ENCODE measurements around the gene RAB30. TPM values are rescaled to one million over a fixed set of nuclear protein-coding genes. Genes with fewer than 3 reads are reported as not detected.
"Not testable (repeated sequence)": the region's sequence is repeated elsewhere in the genome, so short reads cannot be mapped to it uniquely, and the experiment has no call there.

The RAB30 gene
- total RNA-seq, 1 donor from 2014 or later, result 12.5 TPM

- no peak overlapping the region for H3K4me3 ChIP-seq
- intact Hi-C loops (cut with DNase I), result no loop called here
Observed at GRCh38 chr11:82976786-82977185, 94.9 kb downstream of the RAB30 start.

GRCh38 chr11:82975882-82976281, 95.8 kb downstream of the RAB30 start:
- H3K4me3 ChIP-seq, result no peak overlapping the region
- H3K9me3 ChIP-seq, result no peaks in the 10 kb centered on the region
- H3K27ac ChIP-seq, result no peak overlapping the region
- DNase-seq, result no peak
- no peaks in the 10 kb centered on the region for H3K36me3 ChIP-seq
- no peaks in the 10 kb centered on the region for H3K4me1 ChIP-seq
- H3K27me3 ChIP-seq, result no peaks in the 10 kb centered on the region
- intact Hi-C loops (cut with DNase I), result no loop called here
- no peak for TF ChIP-seq CTCF (IDR thresholded peaks at IDR 0.05)
- no peak for ATAC-seq

More at GRCh38 chr11:82976786-82977185, 94.9 kb downstream of the RAB30 start:
- ATAC-seq, result no peak
- DNase-seq, result no peak
- no peaks in the 10 kb centered on the region for H3K9me3 ChIP-seq
- TF ChIP-seq CTCF (IDR thresholded peaks at IDR 0.05), result no peak
- no peaks in the 10 kb centered on the region for H3K4me1 ChIP-seq
- no peak overlapping the region for H3K27ac ChIP-seq
- H3K36me3 ChIP-seq, result no peaks in the 10 kb centered on the region
- no peaks in the 10 kb centered on the region for H3K27me3 ChIP-seq

- Histone ChIP-seq H3K27me3 (no peaks in the 10 kb centered on the region), H3K27ac (no peak overlapping the region), H3K36me3 (no peaks in the 10 kb centered on the region), H3K4me1 (no peaks in the 10 kb centered on the region), H3K9me3 (no peaks in the 10 kb centered on the region), H3K4me3 (no peak overlapping the region)
- intact Hi-C loops (cut with DNase I), result no loop called here
- DNase-seq, result no peak
- TF ChIP-seq CTCF (IDR thresholded peaks at IDR 0.05), result no peak
- no peak for ATAC-seq
Observed at GRCh38 chr11:82974851-82975250, 96.8 kb downstream of the RAB30 start.

- Histone ChIP-seq H3K4me3 (no peak overlapping the region), H3K9me3 (no peaks in the 10 kb centered on the region), H3K36me3 (no peaks in the 10 kb centered on the region), H3K4me1 (no peaks in the 10 kb centered on the region), H3K27ac (no peak overlapping the region), H3K27me3 (no peaks in the 10 kb centered on the region)
- no peak for TF ChIP-seq CTCF (IDR thresholded peaks at IDR 0.05)
- no peak for ATAC-seq
- DNase-seq, result no peak
- intact Hi-C loops (cut with DNase I), result no loop called here
Observed at GRCh38 chr11:82974135-82974534, 97.6 kb downstream of the RAB30 start.

- Histone ChIP-seq H3K4me1 (no peaks in the 10 kb centered on the region), H3K36me3 (no peaks in the 10 kb centered on the region), H3K27me3 (no peaks in the 10 kb centered on the region), H3K4me3 (no peak overlapping the region), H3K27ac (no peak overlapping the region), H3K9me3 (no peaks in the 10 kb centered on the region)
- intact Hi-C loops (cut with DNase I), result no loop called here
- ATAC-seq (no peak), DNase-seq (no peak)
- TF ChIP-seq CTCF (IDR thresholded peaks at IDR 0.05), result no peak
Observed at GRCh38 chr11:82972103-82972502, 99.6 kb downstream of the RAB30 start.

- H3K27ac ChIP-seq; H3K27me3 ChIP-seq; H3K9me3 ChIP-seq; DNase-seq; H3K36me3 ChIP-seq; ATAC-seq; H3K4me3 ChIP-seq; H3K4me1 ChIP-seq; intact Hi-C loops (cut with DNase I): not testable (repeated sequence)
Observed at GRCh38 chr11:82971519-82971946, 100.2 kb downstream of the RAB30 start.

- H3K9me3 ChIP-seq; ATAC-seq; H3K27ac ChIP-seq; H3K27me3 ChIP-seq; H3K4me3 ChIP-seq; DNase-seq; intact Hi-C loops (cut with DNase I); H3K36me3 ChIP-seq; H3K4me1 ChIP-seq: not testable (repeated sequence)
Observed at GRCh38 chr11:82970507-82971083, 101.1 kb downstream of the RAB30 start.
